ENCODE results near the gene TIGD3. TPM values are rescaled to one million over a fixed set of nuclear protein-coding genes. Genes with fewer than 3 reads are reported as not detected.

TIGD3 gene, protein sequence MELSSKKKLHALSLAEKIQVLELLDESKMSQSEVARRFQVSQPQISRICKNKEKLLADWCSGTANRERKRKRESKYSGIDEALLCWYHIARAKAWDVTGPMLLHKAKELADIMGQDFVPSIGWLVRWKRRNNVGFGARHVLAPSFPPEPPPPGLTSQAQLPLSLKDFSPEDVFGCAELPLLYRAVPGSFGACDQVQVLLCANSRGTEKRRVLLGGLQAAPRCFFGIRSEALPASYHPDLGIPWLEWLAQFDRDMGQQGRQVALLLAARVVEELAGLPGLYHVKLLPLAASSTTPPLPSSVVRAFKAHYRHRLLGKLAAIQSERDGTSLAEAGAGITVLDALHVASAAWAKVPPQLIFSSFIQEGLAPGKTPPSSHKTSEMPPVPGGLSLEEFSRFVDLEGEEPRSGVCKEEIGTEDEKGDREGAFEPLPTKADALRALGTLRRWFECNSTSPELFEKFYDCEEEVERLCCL
- polyA plus RNA-seq (2013, experiment 1 of 2; ENCODE audit: insufficient read length), result 0.07 TPM
- 0.11 TPM for polyA plus RNA-seq (2013, experiment 2 of 2; ENCODE audit: insufficient read length)

DNA sequence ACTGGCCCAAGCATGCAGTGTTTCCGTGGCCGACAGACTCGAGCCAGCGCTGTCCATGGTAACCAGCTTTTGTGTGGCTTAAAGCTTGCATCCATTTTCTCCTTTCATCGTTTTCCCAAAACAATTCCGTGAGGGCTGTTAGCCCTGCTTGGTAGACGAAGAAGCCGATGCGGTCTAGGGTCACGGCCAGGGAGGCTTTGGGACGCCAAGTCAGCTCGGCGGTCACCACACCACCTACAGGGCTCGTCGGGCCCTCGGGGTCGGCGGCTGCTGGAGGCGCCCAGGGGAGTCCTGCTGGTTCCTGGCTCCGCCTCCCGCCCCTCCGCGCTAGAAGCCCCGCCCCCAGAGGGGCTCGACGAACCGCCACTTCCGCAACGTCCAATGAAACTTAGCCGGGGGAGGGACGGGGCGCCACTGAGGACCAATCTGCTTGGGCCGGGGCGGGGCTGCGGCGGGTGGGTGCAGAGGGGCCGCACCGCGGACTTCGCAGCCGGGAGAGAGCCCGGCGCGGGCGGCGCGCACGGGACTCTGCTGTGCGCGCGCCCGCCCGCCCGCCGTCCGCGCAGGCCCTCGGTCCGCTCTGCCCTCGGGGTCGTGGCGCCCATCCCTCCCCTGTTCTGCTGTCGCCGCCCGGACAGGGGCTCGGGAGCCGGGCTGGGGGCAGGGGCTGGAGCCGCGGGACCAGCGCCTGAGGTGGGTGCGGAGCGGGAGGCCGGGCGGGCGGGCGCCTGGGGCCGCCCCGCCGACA lies at the start of gene TIGD3:
TIGD3 (plus strand) TSS at position 487 of the 748 bp plus-strand sequence. CDS start 1,058 bp downstream, outside the sequence.
- peak; percentile 94 for DNase-seq

DNA sequence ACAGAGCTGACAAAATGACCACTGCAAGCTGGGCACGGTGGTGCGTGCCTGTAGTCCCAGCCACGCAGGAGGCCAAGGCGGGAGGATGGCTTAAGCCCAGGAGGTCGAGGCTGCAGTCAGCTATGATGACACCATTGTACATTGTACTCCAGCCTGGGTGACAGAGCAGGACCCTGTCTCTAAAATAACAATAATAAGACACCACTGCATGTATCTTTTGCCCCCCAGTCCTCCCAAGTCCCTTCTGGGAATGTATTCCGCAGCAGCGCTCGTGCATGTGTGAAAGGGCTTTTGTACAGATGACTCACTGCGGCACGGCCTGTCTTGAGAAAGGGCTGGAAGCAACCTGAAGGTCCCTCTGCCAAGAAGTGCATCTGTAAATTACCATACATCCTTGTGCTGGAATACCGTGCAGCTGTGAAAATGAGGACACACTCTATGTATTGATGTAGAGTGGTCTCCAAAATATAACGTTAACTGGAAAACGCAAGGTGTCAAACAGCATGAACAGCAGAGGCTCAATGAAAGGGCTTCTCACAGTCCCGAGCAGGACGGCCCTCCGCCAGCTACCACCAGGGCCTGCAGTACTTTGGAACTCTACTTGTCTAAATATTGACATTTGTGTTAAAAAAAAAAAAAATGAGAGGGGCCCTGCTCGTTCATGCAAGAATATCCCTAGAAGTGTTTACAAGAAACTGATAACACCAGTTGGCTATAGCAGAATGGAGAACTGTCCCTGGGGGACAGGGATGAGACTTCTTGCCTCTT lies 48.9 kb upstream of the TIGD3 start:
- DNase-seq, result no peak

DNA sequence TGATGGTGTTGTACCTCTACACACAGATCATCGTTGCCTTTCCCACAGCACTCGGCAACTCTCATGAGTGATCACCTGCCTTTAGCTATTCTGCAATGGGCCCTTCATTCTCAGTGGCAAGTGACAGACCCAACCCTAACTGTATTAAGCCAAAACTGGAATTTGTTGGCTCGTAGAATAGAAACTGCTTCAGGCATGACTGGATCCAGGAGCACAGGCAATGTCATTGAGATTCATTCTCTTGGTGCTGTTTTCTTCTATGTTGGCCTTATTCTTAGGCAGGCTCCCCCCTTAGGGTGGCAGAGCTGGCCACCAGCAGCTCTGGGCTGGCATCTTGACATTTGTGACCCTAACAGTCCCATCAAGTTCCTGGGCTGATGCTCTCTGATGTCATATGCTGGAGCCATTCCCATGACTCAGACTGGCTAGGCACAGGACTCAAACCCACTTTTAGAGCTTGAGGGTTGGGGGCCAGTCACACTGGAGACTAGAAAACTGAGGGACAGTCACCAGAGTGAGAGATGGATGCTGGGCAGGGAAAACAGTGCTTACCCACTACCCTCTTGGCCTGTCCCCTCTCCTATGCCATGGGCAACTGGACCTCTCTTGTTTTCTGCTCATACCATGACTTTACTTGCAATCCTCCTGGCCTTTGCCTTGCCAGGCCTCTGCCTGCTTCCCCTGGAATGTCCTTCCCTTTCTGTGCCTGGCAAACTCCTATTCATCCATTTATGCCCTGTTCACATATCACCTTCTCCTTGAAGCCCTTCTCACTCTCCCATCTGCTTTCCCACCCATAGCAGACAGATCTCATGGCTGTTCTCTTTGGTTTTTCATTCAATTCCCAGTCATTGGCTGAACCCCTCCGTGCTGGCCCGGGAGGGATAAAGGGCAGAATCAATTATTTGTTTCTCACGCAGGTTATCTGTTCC lies 47.0 kb upstream of the TIGD3 start:
- no peak for DNase-seq

DNA sequence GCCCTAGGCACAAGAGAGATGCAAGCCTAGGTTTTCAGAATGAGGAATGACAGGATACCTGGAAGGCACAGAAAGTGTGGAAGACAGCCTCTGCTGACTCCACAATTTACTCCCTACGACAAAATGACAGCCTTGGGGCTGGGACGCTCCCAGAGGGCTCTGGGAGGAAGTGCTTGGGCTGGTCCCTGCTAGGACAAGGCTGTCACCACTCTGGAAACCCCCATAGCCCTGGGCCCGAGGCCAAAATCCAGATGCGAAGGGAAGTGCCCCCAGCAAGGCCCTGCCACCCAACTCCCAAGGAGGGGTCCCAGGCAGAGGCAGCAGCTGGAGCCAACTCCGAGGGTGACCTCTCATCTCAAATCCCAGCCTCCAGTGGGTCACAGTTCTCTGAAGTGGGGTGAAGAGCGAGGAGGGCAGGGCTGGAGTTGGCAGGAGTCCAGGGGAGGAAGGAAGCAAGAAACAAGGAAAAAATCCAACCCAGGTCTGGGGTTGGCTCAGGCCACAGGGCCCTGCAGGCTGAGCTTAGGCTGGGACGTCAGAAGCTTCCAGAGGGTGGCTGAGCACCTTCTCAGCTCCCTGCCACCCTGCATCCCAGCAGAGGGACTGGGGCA lies 46.2 kb upstream of the TIGD3 start:
- no peak for DNase-seq

DNA sequence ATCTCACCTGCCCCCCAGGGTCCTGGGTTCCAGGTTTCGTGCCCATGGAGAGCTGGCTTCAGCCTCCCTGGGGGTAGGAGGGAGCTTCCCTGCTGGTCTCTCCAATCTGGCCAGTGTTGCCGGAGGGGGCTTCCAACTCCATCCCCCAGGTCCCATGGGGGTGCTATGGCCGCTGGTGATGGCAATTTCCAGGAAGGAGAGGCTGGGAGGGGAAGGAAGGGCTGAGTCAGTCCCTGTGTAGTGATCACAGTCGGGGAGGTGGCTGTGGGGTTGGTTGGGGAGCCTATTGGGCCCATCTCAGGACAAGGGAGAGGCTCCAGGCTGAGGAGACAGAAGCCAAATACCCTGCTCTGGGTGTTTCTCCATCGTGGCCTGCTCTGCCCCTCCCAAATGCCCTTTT lies 45.5 kb upstream of the TIGD3 start:
- no peak for DNase-seq

DNA sequence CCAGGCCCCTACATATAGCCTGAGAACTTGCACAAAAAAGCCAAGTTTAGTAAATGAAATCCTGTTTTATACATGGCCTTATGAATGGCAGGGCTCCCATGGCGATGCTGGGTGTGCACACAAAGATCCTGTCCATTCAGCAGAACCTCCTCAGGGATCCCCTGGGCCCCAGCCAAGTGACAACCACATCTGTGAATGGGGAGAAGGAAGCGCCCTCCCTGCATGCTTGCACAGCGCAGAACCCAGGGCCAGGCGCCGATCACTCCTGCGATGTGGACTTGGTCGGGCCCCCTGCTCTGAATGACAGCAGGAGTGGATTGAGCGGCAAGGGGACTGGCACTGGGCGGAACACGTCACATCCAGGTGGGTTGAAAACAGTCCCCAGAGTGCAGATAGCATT lies 44.3 kb upstream of the TIGD3 start:
- peak; percentile 48 for DNase-seq

DNA sequence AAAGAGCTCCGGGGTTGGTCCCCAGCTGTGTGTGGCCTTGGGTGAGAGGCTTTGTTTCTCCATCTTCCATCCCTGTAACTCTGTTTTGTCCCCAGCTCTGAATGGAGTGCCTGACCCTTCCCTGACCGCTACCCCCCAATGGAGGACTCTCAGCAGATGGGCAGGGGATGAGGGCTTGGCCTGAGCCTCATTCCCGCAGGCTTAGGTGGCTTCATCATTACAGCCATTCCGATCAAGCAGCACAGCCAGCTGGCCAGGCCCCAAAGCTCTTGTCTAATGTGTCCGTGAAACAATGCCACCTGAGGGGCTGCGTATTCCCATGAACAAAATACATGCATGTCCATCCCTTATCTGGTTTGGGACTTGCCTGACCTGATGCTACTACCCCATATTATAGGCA lies 43.8 kb upstream of the TIGD3 start:
- DNase-seq, result no peak

DNA sequence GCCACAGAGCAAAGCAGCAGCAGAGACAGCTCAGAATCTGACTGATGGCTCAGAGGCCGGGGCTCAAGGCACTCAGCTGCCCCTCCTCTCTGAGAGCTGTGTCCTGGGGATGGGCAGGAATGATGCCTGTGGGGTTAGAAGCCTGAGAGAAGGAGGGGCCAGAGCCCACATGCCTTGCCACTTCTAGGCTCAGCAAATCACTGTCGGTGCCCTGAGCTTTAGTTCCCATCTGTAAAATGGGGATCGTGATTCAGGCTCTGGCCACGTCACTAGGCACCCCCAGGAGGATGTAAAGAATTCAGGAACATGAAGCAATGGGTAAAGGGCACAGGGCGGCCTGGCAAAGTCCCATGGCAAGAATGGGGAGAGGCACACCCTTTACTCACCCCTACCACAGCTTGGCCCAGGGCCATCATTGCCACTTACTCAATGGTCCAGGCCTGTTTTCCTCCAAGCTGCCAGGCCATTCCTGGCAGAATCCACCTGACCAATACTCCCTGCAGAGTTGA lies 43.3 kb upstream of the TIGD3 start:
- no peak for DNase-seq

DNA sequence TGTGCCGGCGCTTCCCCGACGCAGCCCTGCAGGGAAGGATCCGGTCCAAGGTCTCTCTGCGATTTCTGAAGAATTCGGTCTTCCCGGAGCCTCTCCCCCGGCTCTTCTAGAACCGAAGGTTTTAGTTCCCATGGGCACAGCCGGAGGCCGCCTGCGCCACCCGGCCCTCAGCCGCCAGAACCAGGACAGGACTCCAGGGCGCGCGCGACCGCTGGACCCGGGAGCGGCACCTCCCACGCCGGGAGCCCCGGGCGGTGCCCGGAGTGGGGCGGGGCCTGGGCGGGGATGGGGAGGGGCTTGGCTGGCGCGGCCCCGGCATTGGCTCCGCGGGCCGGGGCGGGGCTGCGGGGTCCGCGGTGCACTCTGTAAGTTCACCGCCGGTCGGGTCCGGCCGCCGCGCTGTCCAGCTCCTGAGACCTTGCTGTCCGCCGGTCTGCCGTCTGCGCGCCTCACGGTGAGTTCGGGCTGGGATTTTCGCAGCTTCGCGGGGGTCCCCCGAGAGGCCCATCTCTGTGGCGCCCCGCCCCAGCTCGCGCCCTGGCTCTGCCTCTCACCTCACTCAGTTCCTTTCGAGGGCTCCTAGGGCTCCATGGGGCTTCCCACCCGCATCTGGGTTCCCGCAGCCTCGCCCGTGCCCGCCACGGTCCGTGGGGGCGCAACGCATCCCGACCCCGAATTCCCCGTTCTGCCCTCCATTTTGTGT lies 39.9 kb upstream of the TIGD3 start, which contains the start of gene CDC42EP2:
CDC42EP2 (plus strand) TSS at position 366 of the 703 bp plus-strand sequence. CDS start 6,033 bp downstream, outside the sequence.
- peak; percentile 80 for DNase-seq

DNA sequence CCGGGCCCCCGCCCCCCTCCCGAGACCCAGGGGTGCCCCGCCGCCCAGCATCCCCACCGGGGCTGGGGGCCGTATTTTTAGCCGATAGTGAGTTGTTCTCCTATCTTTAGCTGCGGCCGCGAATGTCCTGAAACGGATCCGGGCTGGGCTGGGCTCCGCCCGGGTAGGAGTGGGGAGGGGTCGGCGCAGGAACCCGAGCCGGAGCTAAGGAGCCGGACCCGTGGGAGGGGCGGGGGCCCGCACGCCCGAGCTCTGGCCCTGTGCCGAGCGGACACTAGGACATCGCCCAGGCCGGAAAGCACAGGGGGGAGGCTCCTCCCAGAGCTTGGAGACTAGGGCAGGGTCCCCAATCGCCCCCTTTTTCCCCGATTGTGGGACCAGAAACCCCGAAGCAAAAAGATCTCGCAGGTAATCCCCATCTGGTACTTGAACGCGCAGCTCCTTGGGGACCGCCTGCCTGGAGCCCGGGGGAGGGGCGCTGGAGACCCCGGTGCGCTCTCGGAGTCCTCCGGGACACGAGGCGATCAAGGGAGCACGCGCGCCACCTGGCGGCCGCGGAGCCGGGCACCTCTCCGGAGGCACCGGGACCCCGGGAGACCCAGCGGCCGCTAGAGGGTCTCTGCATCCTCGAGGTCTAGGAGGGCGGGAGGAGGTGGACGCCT lies 39.2 kb upstream of the TIGD3 start:
- DNase-seq, result peak; percentile 75

DNA sequence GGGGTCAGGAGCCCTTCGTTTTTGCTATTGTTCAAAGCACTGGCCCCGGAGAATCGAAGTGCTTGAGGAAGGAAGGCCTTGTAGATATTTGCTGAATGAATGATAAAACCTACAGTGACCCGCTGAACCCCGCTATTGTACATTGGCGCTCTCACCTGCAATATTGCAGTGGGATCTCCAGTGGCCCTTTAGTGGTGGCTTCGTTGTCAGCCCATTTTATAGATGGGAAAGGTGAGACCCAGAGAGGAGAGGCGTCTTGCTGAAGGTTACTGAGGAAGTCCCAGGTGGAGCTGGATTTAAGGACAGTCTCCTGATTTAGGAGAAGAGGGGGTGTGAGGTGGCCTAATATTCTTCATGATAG lies 38.7 kb upstream of the TIGD3 start:
- DNase-seq, result no peak

DNA sequence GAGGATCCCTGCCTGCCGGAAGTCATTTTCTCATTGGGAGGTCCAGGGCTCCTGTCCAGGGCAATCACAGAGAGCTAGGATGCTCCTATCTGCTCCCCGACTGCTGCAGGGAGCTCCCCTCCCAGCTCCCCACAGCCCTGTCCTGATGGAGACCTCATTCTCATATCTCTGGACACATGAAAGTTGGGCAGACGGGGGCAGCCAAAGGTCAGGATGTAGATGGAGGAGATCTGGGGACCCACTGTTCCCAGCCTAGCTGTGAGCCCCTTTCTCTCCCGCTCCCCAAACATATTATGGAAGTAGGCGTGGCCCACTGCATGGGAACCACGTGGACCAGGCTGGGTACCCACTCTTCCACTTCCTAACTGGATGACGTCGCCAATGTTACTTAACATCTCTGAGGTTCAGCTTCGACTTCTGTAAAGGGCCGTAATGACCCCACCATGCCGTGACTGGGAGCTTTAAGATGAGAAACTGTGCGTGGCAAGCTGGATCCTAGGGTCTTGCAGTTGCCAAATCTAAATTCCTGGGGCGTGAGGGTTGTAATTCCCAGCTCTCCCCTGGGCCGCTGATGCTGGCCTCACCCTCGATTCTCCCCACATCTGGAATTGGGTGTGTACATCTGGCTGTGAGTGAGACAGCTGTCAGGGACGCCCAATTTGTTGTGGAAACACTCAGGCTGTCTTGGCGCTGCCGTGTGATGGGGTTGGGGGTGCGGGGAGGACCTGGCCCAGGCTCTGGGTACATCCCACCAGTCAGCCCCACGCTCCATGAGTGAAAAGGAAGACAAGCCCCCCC lies 38.1 kb upstream of the TIGD3 start:
- DNase-seq, result peak; percentile 97

DNA sequence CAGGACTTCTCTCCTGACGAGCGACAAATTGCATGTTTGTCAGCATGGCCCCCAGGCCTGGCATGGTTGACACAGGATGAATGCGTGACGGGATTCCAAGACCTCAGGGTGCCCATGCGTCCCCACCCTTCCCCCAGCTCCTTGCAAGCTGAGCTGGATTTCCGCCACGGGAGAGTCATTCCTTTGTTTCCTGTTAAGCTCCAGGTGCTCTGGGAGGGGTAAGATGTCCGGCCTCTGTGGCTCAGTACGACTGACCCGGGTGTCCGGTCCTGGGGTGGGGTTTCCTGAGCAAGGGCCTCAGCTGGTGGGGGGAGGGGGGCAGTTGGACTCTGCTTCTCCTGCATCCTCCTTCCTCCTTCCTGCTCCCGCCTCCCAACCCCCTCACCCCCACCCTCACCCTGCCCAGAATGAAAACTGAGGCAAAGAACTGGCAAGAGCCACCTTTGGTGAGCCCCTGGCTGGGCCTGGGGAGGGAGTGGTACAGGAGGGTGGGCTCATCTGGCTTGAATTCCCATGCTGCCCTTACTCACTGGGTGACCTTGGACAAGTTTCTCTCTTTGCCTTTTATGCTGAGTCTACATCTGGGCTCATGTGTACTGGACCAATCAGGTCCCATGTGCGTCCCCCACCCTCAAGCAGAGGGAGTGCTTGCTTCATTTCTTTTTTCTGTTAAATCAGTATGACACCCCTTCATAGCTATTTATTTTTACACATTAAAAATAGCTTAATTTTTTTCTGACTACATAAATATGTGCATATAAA lies 37.3 kb upstream of the TIGD3 start:
- DNase-seq, result peak; percentile 67

DNA sequence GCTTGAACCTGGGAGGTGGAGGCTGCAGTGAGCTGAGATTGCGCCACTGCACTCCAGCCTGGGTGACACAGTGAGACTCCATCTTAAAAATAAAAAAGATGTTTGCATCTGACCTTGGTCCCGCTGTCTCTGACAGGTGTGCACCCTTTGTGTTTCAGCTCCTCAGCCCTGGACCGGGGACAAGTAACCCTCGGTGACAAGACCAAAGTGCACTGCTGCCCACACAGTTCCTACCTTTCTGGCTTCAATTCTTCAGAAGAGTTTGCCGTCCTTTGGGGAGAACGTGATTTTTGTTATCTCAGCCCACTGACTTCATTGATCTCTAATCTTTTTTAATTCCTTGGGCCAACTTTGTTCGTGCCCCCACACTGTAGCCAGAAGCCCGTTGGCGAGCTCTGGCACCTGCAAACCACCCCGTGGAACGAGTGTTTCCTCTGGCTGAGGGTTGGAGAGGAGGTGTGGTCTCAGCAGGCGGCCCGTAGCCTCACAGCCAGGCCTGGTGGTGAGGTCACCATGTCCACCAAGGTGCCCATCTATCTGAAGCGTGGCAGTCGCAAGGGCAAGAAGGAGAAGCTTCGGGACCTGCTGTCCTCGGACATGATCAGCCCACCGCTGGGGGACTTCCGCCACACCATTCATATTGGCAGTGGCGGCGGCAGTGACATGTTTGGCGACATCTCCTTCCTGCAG lies 34.0 kb upstream of the TIGD3 start:
- DNase-seq, result no peak

DNA sequence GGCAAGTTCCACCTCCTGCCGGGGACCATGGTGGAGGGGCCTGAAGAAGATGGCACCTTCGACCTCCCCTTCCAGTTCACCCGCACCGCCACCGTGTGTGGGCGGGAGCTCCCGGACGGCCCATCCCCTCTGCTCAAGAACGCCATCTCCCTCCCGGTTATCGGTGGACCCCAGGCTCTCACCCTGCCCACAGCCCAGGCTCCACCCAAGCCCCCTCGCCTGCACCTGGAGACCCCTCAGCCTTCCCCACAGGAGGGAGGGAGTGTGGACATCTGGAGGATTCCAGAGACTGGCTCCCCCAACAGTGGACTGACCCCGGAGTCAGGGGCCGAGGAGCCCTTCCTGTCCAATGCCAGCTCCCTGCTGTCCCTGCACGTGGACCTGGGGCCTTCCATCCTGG lies 33.5 kb upstream of the TIGD3 start:
- DNase-seq, result no peak

DNA sequence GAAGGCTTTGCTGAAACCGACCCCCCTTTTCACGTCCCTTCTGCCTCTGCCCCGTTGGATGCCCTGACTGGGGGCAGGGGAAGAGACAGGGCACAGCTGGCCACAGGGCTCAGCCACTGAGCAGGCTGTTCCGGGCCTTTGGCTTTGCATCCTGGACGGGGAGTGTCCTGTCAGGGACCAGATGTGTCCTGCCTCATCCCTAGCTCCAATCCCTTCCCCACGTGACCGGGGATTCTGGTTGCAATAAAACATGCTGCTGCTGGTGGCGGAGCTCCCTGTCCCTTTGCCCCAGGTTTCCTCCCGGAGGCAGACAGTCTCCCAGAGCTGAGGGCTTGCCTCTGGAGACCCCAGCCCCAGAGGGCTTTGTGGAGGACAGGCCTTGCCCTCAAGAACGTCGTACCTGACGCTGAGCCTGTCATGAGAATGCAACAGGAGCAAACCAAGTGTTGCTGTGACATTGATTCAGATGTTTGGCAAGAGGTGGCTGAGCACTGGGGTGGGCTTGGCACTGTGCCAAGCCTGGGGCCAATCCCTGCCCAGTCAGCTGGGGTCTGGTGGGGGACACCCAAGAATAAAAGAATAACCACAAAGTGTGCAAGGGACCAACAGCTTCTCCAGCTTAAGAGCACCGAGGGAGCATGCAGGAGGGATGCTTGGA lies 32.6 kb upstream of the TIGD3 start:
- no peak for DNase-seq

DNA sequence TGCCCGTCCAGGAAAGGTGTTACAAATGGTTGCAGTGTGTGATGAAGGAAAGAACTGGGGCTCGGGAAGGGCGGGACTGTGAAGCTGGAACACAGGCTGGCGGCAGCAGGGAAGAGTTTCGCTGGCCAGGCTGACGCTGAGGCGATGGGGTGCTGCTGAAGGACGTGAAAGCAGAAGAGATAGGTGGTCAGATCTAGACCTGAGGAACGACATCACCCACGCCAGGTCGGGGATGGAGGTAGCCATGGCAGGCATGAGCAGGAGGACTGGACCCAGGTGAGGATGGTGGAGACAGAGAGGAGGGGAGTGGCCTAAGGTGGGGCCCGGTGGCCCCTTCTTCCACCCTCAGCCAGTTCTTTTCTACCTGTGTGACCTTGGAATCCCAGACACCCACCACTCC lies 30.7 kb upstream of the TIGD3 start:
- DNase-seq, result no peak

All from fibroblast of skin of scalp (primary cell).